Measurements from ENCODE around the gene MATN1.

The MATN1 gene

GRCh38 chr1:30679201-30679975, 44.0 kb downstream of the MATN1 start:
- Histone ChIP-seq H3K4me3 (ENCODE audit: low read length) (no peak overlapping the region), H3K9me3 (ENCODE audit: insufficient read depth, low read depth, low read length) (peaks cover 8% of the 10 kb centered on the region; the same call in 1 of the 2 replicates), H3K36me3 (ENCODE audit: insufficient read depth, low read depth, low read length) (no peaks in the 10 kb centered on the region), H3K27me3 (ENCODE audit: insufficient read depth, low read length) (peaks cover 10% of the 10 kb centered on the region), H3K4me1 (ENCODE audit: insufficient read depth, low read length) (no peaks in the 10 kb centered on the region), H3K27ac (ENCODE audit: low read length) (no peak overlapping the region), H3K9ac (ENCODE audit: low read depth, low read length) (no peak overlapping the region)

DNA sequence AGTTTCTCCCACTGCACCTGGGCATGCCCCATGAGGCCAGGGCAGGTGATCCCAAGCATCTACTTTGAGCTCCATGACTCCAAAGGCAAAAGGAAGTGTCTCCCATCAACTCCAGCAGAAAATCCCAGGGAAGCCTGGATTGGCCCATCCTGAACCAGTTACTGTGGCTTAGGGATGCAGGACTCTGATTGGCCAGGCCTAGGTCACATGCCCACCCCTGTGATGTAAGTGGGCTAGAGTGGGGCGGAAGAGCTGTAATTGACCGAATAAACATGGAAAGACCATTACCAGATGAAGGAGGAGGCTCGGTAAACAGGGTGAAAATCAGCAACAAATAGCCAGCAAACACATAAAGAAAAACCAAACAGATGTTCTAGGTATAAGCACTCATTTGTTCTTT, 45.2 kb downstream of the MATN1 start:
- Histone ChIP-seq H3K4me1 (ENCODE audit: insufficient read depth, low read length) (no peaks in the 10 kb centered on the region), H3K4me3 (ENCODE audit: low read length) (no peak overlapping the region), H3K9ac (ENCODE audit: low read depth, low read length) (no peak overlapping the region), H3K27me3 (ENCODE audit: insufficient read depth, low read length) (no peaks in the 10 kb centered on the region), H3K9me3 (ENCODE audit: insufficient read depth, low read depth, low read length) (peaks cover 8% of the 10 kb centered on the region), H3K27ac (ENCODE audit: low read length) (no peak overlapping the region), H3K36me3 (ENCODE audit: insufficient read depth, low read depth, low read length) (no peaks in the 10 kb centered on the region)

DNA sequence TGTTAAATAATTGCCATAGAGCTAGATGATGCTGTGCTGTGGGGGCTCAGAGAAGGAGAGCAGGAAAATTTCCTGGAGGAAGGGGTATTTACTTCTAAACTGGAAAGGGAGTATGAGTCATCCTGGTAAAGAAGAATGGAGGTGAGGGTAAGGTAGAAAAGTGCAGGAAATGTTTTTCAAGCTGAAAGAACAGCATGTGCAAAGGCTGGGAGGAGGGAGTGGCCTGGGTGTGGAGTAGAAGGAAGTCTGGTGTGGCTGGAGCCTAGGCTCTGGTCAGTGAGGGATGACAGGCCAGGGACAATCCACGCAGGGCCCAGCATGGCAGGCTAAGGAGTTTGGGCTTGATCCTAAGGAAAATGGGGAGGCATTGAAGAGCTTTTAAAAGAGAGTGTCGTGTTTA, 45.9 kb downstream of the MATN1 start:
- Histone ChIP-seq H3K4me1 (ENCODE audit: insufficient read depth, low read length) (no peaks in the 10 kb centered on the region), H3K27ac (ENCODE audit: low read length) (no peak overlapping the region), H3K9ac (ENCODE audit: low read depth, low read length) (no peak overlapping the region), H3K4me3 (ENCODE audit: low read length) (no peak overlapping the region), H3K9me3 (ENCODE audit: insufficient read depth, low read depth, low read length) (peaks cover 8% of the 10 kb centered on the region), H3K27me3 (ENCODE audit: insufficient read depth, low read length) (no peaks in the 10 kb centered on the region), H3K36me3 (ENCODE audit: insufficient read depth, low read depth, low read length) (no peaks in the 10 kb centered on the region)

GRCh38 chr1:30675761-30676160, 47.6 kb downstream of the MATN1 start:
- no peak overlapping the region for H3K9ac ChIP-seq (ENCODE audit: low read depth, low read length)
- H3K4me1 ChIP-seq (ENCODE audit: insufficient read depth, low read length): no peaks in the 10 kb centered on the region
- H3K36me3 ChIP-seq (ENCODE audit: insufficient read depth, low read depth, low read length): no peaks in the 10 kb centered on the region
- H3K27me3 ChIP-seq (ENCODE audit: insufficient read depth, low read length): no peaks in the 10 kb centered on the region
- no peak overlapping the region for H3K27ac ChIP-seq (ENCODE audit: low read length)
- no peak overlapping the region for H3K4me3 ChIP-seq (ENCODE audit: low read length)
- H3K9me3 ChIP-seq (ENCODE audit: insufficient read depth, low read depth, low read length): peaks cover 8% of the 10 kb centered on the region

GRCh38 chr1:30675289-30675688, 48.1 kb downstream of the MATN1 start:
- H3K36me3 ChIP-seq (ENCODE audit: insufficient read depth, low read depth, low read length): no peaks in the 10 kb centered on the region
- H3K4me3 ChIP-seq (ENCODE audit: low read length): no peak overlapping the region
- no peak overlapping the region for H3K9ac ChIP-seq (ENCODE audit: low read depth, low read length)
- H3K27ac ChIP-seq (ENCODE audit: low read length): no peak overlapping the region
- no peaks in the 10 kb centered on the region for H3K4me1 ChIP-seq (ENCODE audit: insufficient read depth, low read length)
- peaks cover 8% of the 10 kb centered on the region for H3K9me3 ChIP-seq (ENCODE audit: insufficient read depth, low read depth, low read length)
- H3K27me3 ChIP-seq (ENCODE audit: insufficient read depth, low read length): no peaks in the 10 kb centered on the region

- H3K27me3 ChIP-seq (ENCODE audit: insufficient read depth, low read length): no peaks in the 10 kb centered on the region
- no peaks in the 10 kb centered on the region for H3K36me3 ChIP-seq (ENCODE audit: insufficient read depth, low read depth, low read length)
Observed at GRCh38 chr1:30673395-30673794, 50.0 kb downstream of the MATN1 start.

DNA sequence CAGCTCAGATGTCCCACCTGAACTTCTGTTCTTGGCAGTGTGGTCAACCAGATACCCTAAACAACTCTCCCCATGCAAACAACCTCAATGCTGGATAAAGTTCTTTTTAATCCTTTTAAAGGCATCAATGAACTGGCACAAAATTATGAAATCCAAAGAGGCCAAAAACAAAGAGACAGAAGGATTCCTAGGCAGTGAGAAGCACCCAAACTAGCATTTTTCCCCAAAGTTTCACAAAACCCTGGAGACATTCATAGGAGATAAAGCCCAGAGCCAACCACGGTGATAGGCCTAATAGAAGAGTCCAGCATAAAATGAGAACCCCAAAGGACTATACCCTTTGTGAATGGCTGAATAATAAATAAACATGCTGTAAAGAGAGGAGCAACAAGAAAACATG, 50.7 kb downstream of the MATN1 start:
- H3K27ac ChIP-seq (ENCODE audit: low read length): no peak overlapping the region
- no peaks in the 10 kb centered on the region; the same call in 1 of the 2 replicates for H3K9me3 ChIP-seq (ENCODE audit: insufficient read depth, low read depth, low read length)
- no peaks in the 10 kb centered on the region for H3K36me3 ChIP-seq (ENCODE audit: insufficient read depth, low read depth, low read length)
- H3K27me3 ChIP-seq (ENCODE audit: insufficient read depth, low read length): no peaks in the 10 kb centered on the region
- H3K4me1 ChIP-seq (ENCODE audit: insufficient read depth, low read length): no peaks in the 10 kb centered on the region
- no peak overlapping the region for H3K4me3 ChIP-seq (ENCODE audit: low read length)
- no peak overlapping the region for H3K9ac ChIP-seq (ENCODE audit: low read depth, low read length)

More at GRCh38 chr1:30673395-30673794, 50.0 kb downstream of the MATN1 start:
- Histone ChIP-seq H3K4me3 (ENCODE audit: low read length) (no peak overlapping the region), H3K9me3 (ENCODE audit: insufficient read depth, low read depth, low read length) (no peaks in the 10 kb centered on the region; the same call in 1 of the 2 replicates), H3K27ac (ENCODE audit: low read length) (no peak overlapping the region), H3K4me1 (ENCODE audit: insufficient read depth, low read length) (no peaks in the 10 kb centered on the region), H3K9ac (ENCODE audit: low read depth, low read length) (no peak overlapping the region)

DNA sequence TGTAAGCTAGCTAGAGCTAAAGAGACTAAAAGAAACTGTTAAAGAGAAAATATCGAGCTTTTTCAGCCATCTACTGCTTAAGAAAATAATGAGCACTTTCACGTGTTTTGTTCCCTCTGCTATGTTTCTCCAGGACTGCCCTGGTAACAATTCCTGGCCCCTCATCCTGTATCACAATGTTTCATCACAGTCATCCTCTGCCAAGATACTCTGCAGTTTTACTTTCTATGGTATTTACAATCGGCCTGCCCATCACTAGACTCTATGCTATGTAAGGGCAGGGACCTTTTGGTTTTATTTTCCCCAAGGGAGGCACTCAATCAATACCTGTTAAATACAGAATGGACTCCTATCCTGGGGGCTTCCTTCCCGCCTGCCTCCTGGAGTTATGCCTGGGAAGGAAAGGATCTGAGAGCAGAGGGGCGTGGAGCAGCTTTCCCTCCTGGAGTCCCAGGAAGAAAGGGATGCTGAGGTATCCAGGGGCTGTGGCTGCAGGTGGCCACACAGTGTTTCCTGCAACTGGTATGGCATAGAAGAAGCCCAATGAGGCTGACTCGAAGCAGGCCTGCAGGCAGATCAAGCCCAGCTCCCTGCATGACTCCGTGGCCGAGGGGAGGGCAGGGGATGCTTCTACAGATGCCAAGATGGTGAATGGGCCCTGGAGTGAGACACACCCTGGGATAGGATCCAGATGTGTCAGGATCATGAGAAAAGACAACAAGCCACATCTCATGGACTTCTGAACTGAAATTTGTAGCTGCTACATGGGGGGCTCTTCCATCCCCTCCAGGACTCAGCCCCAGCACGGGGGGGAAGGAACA, 52.9 kb downstream of the MATN1 start:
- no peaks in the 10 kb centered on the region; the same call in 1 of the 2 replicates for H3K9me3 ChIP-seq (ENCODE audit: insufficient read depth, low read depth, low read length)
- H3K27me3 ChIP-seq (ENCODE audit: insufficient read depth, low read length): no peaks in the 10 kb centered on the region
- H3K36me3 ChIP-seq (ENCODE audit: insufficient read depth, low read depth, low read length): no peaks in the 10 kb centered on the region
- H3K4me1 ChIP-seq (ENCODE audit: insufficient read depth, low read length): no peaks in the 10 kb centered on the region
- no peak overlapping the region for H3K4me3 ChIP-seq (ENCODE audit: low read length)
- no peak overlapping the region for H3K27ac ChIP-seq (ENCODE audit: low read length)
- no peak overlapping the region for H3K9ac ChIP-seq (ENCODE audit: low read depth, low read length)

DNA sequence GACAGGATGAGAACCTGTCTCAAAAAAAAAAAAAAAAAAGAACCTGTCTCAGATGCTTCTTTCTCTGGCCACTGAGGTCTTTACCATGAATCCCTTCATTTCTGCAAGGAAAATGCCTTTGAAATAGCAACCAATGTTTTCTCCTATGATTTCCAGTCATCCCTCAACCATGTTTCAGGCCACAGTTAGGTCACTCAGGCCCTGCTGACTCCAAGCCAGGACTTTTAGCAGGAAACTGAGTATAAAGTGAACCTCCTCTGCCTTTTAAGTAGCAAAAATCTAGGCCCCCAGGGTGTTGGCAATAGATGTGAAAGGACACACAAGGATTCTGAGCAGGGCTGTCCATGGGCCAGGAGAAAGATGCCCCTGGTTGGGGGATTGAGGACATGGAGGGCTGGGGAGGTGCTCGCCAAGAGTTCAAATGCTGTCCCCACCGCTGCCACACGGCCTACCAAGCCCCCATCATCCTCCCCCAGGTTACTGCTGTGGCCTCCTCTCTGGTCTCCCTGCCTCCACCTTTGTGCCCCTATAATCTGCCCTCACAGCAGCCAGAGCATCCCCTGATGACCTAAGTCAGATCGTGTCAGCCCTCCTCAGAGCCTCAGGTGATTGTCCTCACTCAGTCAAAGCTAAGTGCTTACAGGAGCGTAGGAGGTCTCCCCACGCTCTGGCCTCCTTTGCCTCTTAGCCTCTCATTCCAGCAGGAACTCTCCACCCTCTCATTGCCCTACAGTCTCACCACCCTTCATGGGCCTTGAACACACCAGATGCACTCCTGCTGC, 54.6 kb downstream of the MATN1 start:
- Histone ChIP-seq H3K4me1 (ENCODE audit: insufficient read depth, low read length) (no peaks in the 10 kb centered on the region), H3K27ac (ENCODE audit: low read length) (no peak overlapping the region), H3K9me3 (ENCODE audit: insufficient read depth, low read depth, low read length) (no peaks in the 10 kb centered on the region; the same call in 1 of the 2 replicates), H3K27me3 (ENCODE audit: insufficient read depth, low read length) (no peaks in the 10 kb centered on the region), H3K36me3 (ENCODE audit: insufficient read depth, low read depth, low read length) (no peaks in the 10 kb centered on the region), H3K9ac (ENCODE audit: low read depth, low read length) (no peak overlapping the region), H3K4me3 (ENCODE audit: low read length) (no peak overlapping the region)

- Histone ChIP-seq H3K4me1 (ENCODE audit: insufficient read depth, low read length) (no peaks in the 10 kb centered on the region; the same call in 1 of the 2 replicates), H3K4me3 (ENCODE audit: low read length) (no peak overlapping the region), H3K27me3 (ENCODE audit: insufficient read depth, low read length) (no peaks in the 10 kb centered on the region), H3K9ac (ENCODE audit: low read depth, low read length) (no peak overlapping the region), H3K36me3 (ENCODE audit: insufficient read depth, low read depth, low read length) (no peaks in the 10 kb centered on the region), H3K9me3 (ENCODE audit: insufficient read depth, low read depth, low read length) (no peaks in the 10 kb centered on the region), H3K27ac (ENCODE audit: low read length) (no peak overlapping the region)
Observed at GRCh38 chr1:30668024-30668423, 55.4 kb downstream of the MATN1 start.

DNA sequence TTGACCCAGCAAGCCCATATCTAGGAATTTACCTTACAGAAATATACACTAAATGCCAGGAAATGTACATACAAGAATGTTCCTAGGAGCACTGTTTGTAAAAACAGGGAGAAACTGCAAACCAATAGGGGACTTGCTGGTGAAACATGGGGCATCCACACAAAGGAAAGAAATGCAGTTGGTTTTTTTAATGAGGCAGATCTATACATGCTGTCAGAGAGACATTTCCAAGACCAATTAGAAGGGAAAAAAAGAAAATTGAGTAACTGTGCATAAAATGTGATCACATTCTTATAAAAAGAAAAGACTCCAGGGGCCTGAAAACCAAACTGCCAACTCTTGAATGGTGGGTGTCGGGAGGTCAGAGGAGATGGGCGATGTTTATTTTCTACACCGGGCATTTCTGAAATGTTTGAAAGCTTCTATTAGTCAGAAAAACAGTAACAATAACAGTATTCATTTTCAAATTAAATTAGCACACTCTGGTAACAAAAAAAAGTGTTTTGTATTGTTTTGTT, 56.6 kb downstream of the MATN1 start:
- no peak overlapping the region for H3K27ac ChIP-seq (ENCODE audit: low read length)
- no peaks in the 10 kb centered on the region for H3K27me3 ChIP-seq (ENCODE audit: insufficient read depth, low read length)
- no peak overlapping the region for H3K4me3 ChIP-seq (ENCODE audit: low read length)
- no peaks in the 10 kb centered on the region for H3K9me3 ChIP-seq (ENCODE audit: insufficient read depth, low read depth, low read length)
- no peaks in the 10 kb centered on the region for H3K36me3 ChIP-seq (ENCODE audit: insufficient read depth, low read depth, low read length)
- no peak overlapping the region for H3K9ac ChIP-seq (ENCODE audit: low read depth, low read length)
- no peaks in the 10 kb centered on the region; the same call in 1 of the 2 replicates for H3K4me1 ChIP-seq (ENCODE audit: insufficient read depth, low read length)
